NCI-H1092 (cell line): Measurements from ENCODE around the gene PLK1.
A peak's percentile ranks its signal among the peaks of the same experiment; 100 is the strongest.
"Not testable (repeated sequence)": the region's sequence is repeated elsewhere in the genome, so short reads cannot be mapped to it uniquely, and the experiment has no call there.

Experiments used
- DNase-seq: peaks from one replicate; lab custom pipeline; 2025; lab: John Stamatoyannopoulos, UW

The PLK1 gene

DNA sequence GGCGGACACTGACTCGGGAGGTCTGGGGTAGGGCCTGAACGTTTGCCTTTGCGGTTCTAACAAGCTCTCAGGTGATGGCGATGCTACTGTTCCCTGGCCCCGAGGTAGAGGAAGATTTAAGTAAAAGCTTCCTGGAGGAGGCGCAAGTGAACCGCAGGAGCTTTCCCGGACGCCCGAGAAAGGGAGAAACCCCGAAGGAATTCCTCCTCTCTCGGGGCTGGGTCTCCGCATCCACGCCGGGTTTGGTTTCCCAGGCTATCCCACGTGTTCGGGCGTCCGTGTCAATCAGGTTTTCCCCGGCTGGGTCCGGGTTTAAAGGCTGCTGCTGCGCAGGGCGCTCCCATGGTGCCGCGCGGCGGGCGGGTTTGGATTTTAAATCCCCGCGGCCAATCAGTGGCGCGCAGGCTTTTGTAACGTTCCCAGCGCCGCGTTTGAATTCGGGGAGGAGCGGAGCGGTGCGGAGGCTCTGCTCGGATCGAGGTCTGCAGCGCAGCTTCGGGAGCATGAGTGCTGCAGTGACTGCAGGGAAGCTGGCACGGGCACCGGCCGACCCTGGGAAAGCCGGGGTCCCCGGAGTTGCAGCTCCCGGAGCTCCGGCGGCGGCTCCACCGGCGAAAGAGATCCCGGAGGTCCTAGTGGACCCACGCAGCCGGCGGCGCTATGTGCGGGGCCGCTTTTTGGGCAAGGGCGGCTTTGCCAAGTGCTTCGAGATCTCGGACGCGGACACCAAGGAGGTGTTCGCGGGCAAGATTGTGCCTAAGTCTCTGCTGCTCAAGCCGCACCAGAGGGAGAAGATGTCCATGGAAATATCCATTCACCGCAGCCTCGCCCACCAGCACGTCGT lies at the start of gene PLK1:
TSS of gene PLK1 (plus strand) at position 460 of the 844 bp plus-strand sequence. CDS start at position 504, 44 bp downstream.
- DNase-seq: peak; percentile 86

- DNase-seq: no peak
Observed at GRCh38 chr16:23629516-23629915, 49.2 kb upstream of the PLK1 start.

GRCh38 chr16:23631874-23632273 lies 46.8 kb upstream of the PLK1 start:
- not testable (repeated sequence) for DNase-seq

DNA sequence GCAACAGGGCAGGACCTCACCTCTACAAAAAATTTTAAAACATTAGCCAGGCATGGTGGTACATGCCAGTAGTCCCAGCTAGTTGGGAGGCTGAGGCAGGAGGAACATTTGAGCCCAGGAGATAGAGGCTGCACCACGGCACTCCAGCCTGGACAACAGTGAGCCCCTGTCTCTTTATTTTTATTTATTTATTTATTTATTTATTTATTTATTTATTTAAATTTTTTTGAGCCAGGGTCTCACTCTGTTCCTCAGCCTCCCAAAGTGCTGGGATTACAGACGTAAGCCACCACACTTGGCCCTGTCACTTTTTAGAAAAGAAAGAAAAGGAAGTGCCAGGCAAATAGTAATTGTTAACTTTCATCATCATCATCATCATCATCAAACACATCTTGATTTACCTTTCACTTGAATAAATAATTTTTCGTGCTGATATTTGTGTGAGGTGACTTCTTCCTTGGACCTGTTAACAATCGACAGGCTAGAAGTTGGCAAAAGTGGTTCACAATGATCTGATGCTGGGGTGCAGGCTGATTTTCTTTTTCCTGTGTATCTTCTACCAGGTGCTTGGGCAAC lies 44.1 kb upstream of the PLK1 start:
- DNase-seq: no peak

DNA sequence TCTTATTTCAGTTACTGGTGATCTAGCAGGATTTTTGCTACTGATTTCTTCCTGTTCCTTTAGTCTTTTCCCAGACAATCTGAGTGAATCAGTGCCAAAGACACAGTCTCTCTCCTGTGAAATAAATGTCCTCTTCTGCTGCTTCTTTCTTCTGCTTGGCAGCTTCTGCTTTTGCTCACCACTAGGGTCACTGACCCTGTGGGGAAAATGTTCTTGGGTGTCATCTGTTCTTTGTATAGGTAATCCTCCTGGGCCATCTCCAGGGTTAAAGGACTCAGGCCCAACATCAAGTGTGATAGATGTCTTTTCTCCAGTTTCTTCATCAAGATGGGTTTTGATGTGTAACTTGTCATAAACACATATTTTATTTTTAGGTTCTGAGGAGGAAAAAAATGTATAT lies 42.7 kb upstream of the PLK1 start:
- DNase-seq: no peak

DNA sequence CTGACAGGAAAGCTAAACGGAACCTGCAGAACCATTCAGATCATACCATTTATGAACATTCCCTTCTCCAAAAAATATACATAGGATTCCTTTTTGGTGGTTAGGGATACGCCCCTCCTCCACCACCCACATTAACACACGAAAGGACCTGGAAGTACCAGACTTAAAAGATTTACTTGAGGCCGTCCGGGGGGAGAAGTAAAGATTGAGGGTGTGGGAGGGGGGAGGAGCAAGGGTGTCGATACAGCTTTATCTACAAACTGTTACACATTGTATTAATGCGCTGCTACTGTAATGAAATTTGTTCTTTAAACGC lies 38.1 kb upstream of the PLK1 start:
- no peak for DNase-seq

DNA sequence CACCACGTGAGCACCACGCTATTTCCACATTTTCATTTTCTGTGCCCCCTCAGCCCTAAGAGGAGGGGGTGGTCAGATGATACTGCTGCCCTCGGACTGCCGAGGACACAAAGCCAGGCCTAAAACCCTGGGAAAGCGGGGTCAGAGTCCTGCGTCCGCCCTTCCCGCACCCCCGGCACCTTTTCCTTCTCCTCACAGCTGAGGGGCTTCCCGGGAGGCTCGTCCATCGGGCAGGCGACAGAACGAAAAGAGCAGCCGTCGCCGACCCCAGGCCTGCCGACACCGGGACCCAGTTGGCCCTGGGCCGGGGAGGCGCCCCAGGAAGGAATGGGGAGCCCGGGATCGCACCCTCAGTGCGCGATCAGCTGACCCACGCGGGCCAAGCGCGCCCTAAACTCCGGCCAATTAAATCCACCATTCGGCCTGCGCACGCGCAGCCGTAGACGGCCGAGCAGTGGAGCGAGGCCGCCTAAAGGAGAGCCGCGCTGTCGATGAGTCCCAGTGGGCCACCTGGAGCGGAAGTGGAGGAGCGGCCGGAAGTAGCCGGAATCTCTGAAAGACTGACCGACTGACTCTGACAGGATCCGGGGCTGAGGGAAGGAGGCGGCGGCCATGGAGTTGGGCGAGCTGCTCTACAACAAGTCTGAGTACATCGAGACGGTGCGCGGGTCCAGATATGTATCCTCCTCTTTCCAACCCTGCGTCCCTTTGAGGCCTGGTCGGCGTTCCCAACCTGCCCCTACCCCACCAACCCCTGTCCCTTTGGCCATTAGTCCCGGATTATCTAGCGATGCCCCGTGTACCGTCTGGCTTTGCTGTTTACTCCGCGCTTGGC lies 37.5 kb upstream of the PLK1 start, which contains the start of the genes DCTN5 and PALB2:
TSS of gene DCTN5 (plus strand) at position 536 of the 835 bp plus-strand sequence. CDS start at position 613, 77 bp downstream.
TSS of gene PALB2 (minus strand) at position 380 of the 835 bp plus-strand sequence. CDS start at position 227, 153 bp downstream.
- peak; percentile 92 for DNase-seq

GRCh38 chr16:23642246-23642774 lies 36.4 kb upstream of the PLK1 start:
- DNase-seq: no peak

GRCh38 chr16:23650674-23651416 lies 27.8 kb upstream of the PLK1 start:
- no peak for DNase-seq

DNA sequence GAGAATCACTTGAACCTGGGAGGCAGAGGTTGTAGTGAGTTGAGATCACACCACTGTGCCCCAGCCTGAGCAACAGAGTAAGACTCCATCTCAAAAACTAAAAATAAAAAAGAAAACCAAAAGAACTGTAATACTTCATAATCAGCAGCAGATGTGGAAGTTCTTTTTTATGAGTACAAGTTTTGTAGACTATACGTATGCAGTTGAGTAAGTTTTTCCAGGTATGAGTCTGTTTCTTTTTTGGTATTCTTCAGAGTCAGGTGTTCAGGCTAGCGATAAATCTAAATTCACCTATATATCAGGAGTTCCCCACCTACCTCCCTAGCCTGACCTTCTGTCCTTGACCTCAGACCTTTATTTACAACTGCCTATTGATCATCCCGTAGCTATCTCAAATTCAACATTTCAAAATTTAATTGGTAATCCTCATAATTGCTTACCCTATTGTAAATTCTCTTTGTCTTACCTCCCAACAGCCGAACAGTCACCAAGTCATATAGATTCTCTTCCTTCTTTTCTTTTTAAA lies 26.7 kb upstream of the PLK1 start:
- DNase-seq: no peak

DNA sequence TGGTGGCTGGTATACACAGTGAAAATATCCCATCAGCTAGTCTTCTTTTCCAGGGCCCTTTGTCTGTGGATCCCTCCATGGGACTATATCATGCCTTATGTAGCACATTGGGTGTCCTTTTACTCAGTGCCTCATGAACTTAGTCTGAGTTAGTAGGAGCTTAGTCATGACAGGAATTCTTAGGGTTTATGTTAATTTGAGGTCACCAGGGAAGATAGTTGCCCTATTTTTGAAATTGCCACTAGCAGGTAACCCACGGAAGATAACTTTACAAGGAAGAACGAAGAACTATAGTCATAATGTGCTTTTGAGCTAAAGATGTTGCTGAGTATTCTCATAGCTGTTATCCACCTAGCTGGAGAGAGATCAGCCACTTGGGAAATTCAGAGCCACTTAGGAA lies 14.8 kb upstream of the PLK1 start:
- no peak for DNase-seq

- DNase-seq: no peak
Observed at GRCh38 chr16:23666571-23667354, 11.9 kb upstream of the PLK1 start.

GRCh38 chr16:23667355-23667659 lies 11.4 kb upstream of the PLK1 start:
- DNase-seq: no peak

DNA sequence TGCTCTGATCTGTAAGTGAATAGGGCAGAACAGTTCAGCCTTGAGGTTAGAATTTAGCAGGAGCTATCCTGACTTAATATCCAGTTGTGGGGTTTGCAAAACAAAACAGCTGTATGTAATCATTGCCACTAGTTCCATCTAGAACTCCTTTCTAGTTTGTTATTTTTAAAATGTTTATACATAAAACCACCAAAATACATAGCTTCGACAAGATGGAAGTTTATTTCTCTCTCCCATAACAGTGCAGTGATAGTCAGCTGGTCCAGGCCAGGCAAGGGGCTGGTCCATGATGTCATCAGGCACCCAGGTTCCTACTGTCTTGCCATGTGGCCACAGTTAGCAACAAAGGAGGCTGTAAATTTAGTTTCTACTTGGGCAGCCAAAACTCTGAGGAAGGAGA lies 10.5 kb upstream of the PLK1 start:
- no peak for DNase-seq

- no peak for DNase-seq
Observed at GRCh38 chr16:23668873-23669272, 9.8 kb upstream of the PLK1 start.

DNA sequence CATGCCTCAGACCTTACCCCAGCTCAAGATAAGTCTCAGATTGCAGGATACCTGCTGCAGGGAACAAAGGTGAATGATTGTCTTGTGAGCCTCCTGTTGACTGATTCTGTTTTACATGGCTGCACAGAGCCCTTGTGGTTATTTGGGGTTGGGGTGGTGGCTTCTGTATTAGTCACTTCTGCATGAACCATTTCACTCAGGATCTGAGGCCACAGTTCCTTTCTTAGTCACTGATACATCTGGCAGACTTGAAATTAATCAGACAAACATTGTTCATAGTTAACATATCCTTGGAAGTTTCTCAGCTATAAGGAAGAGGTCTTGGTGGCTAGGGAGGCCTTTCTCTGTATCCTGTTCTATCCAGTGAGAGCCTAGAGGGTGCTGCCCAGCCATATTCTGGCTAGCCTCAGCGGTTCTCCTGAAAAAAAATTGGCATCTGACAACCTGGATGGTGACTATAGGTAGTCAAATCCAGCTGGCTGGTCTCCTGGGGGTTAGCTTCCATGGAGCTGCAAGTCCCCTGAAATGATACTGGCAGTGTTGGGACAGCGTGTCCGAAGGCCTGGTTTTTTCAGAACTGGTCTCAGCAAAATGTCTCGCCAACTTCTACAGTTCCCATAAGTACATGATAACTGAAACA lies 8.4 kb upstream of the PLK1 start:
- DNase-seq: no peak

GRCh38 chr16:23673971-23674614 lies 4.6 kb upstream of the PLK1 start:
- DNase-seq: no peak

- no peak for DNase-seq
Observed at GRCh38 chr16:23676924-23677480, 1.7 kb upstream of the PLK1 start.

DNA sequence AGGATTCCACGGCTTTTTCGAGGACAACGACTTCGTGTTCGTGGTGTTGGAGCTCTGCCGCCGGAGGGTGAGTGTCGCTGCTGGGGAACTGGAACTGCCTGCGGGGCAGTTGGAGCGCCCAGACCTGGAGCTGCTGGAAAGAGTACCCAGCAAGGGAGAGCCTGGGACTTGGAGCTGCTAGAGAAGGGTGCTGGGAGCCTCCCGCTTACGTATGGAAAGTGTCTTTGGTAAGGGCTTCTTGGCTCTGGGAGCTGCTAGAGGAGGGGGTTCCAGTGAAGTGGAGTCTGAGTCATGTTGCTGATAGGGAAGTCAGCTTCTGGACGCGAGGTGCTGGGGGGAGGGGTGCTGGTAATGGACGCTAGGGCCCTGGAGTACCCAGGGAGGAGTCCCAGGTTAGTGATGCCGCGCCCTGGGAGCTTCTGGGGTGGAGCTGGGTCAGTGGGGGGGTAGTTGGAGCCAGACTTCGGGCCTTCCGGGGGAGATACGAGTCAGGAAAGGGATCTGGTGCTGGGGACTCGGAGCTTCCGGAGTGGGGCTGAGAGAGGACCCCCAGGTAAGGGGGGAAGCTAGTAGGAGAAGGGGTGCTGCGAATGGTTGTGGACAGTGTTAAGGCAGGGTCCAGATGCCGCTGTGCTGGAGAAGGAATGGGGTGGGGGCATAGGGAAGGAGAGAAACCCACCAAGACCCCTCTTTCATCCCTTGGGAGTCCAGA lies 741 bp downstream of the PLK1 start:
- DNase-seq: peak; percentile 14
